K562 treated with DMSO at 1 percent for 4 hours (cell line): ENCODE results near the gene BFSP1. TPM values are rescaled to one million over a fixed set of nuclear protein-coding genes. Genes with fewer than 3 reads are reported as not detected.

Source experiments
- total RNA-seq: library from RNA; unstranded; fragments of 300-600 nt; gene quantifications from 2 replicates; pipeline ENCODE4 v1.2.3, GENCODE V29; 2022; ENCODE audit not compliant: insufficient read depth

BFSP1 gene
- total RNA-seq = 0.84 and 1.2 TPM in 2 replicates

GRCh38 chr20:17530716-17531664 is at the start of gene BFSP1:
Gene BFSP1, minus strand, starts transcription at chr20:17531379. Its CDS starts 50 bp downstream, at chr20:17531329.

GRCh38 chr20:17569616-17570346 is 38.6 kb upstream of the BFSP1 start, which contains the start of gene DSTN:
Gene DSTN, plus strand, starts transcription at chr20:17570075. Its CDS starts 134 bp downstream, at chr20:17570209.

Other genes starting within 250 kb of the BFSP1 start
- 61.0 and 70.3 TPM in 2 replicates for gene DSTN, start 38.7 kb upstream of the BFSP1 start, total RNA-seq
- gene RRBP1, start 150.9 kb upstream of the BFSP1 start, total RNA-seq = 47.8 and 53.4 TPM in 2 replicates
- gene BANF2, start 168.6 kb upstream of the BFSP1 start, total RNA-seq = not detected in 2 replicates